ENCODE results near the gene DNAI1.

- TF ChIP-seq CTCF (IDR thresholded peaks at IDR 0.05 in 4 of 5, conservative IDR thresholded peaks at IDR 0.05 in 1 of 5) (no peak), POLR2A (IDR thresholded peaks at IDR 0.05) (no peak)
Observed at GRCh38 chr9:34451545-34451944, 7.1 kb upstream of the DNAI1 start.
